Transverse colon (tissue), 4 donors: ENCODE data around the gene TEC. TPM values are rescaled to one million over a fixed set of nuclear protein-coding genes. Genes with fewer than 3 reads are reported as not detected.

Experiments used
- DNase-seq: peaks from one replicate; pipeline ENCODE4 v3.0.0-alpha.2; 2019
- H3K27ac ChIP-seq, 4 donors: fragments of 200-600 bp; sonication (generic); 2 replicates each; pipeline ENCODE4 v1.5.1; 2016 to 2018; ENCODE audit warnings: inconsistent platforms in 4 of 4
- H3K27me3 ChIP-seq: fragments of 200-600 bp; sonication (generic); 2 replicates; pipeline ENCODE4 v1.5.1; 2017; ENCODE audit warnings: inconsistent platforms
- H3K36me3 ChIP-seq, 4 donors: fragments of 200-600 bp; sonication (generic); 2 replicates each; pipeline ENCODE4 v1.5.1; 2017 to 2019; ENCODE audit warnings: inconsistent platforms in 4 of 4
- H3K4me1 ChIP-seq, 4 donors: fragments of 200-600 bp; sonication (generic); 2 replicates each; pipeline ENCODE4 v1.5.1; 2017 to 2020; ENCODE audit warnings: inconsistent platforms in 4 of 4
- H3K4me3 ChIP-seq, 4 donors: fragments of 200-600 bp; sonication (generic); 1 replicate in 1 of 4; 2 replicates in 3 of 4; pipeline versions ENCODE4 v1.5.1 to v1.6.1; 2017 to 2019; ENCODE audit warnings: inconsistent platforms in 4 of 4
- H3K9me3 ChIP-seq, 2 donors: fragments of 200-600 bp; sonication (generic); 2 replicates each; pipeline ENCODE4 v1.5.1; 2017 to 2019; ENCODE audit warnings: inconsistent platforms in 2 of 2
- EP300 ChIP-seq: sonication (generic); formaldehyde crosslinking; IDR thresholded peaks from one replicate; pipeline ENCODE4 v1.6.1; 2017; ENCODE audit warnings: antibody characterized with exemption, low read depth
- POLR2A ChIP-seq: fragments of 450-650 bp; IDR thresholded peaks from one replicate; pipeline ENCODE4 v1.6.1; 2016; ENCODE audit warnings: antibody characterized with exemption, mild to moderate bottlenecking, moderate library complexity
- POLR2AphosphoS5 ChIP-seq, 3 donors: sonication (generic); formaldehyde crosslinking; IDR thresholded peaks; one replicate each; pipeline ENCODE4 v1.6.1; 2016; ENCODE audit warnings: antibody characterized with exemption in 3 of 3
- WGBS, 2 donors: methylation state at CpG; one replicate each; pipeline ENCODE4 v1.1.5; 2018; ENCODE audit warnings: low coverage in 1 of 2; 5-methylcytosine and 5-hydroxymethylcytosine counted together
- in situ Hi-C, 4 donors: fragments of 200-750 bp; cut with MboI; loops; one replicate each; pipeline versions ENCODE4 v1.15.0 to v1.15.1; 2017; ENCODE audit warnings: low sequenced_read_pairs in 3 of 4, low pct_ligation_motif_present in 1 of 4, low pct_unique_long_range_greater_than_20kb in 1 of 4
- intact Hi-C: fragments of 100-400 bp; cut with DNase I; formaldehyde crosslinking; loops from one replicate; pipeline ENCODE4 v1.15.1; 2023; ENCODE audit warnings: low total_unique reads
- total RNA-seq, 4 donors: library from RNA; depleted of rRNA; stranded (reverse); fragments of >200 nt; gene quantifications; one replicate each; pipeline ENCODE4 v1.1.0, GENCODE V29; 2016
- TF ChIP-seq, protein P1 (sequence below), 5 experiments: fragments of 200-600 bp in 3 of 5; fragments of 450-650 bp in 2 of 5; sonication (generic) in 3 of 5; IDR thresholded peaks; 1 replicate in 2 of 5; 2 replicates in 3 of 5; pipeline ENCODE4 v1.5.1; 2016 to 2017; ENCODE audit warnings: antibody characterized with exemption in 5 of 5, inconsistent platforms in 3 of 5, mild to moderate bottlenecking in 2 of 5, moderate library complexity in 1 of 5

The TEC gene
- total RNA-seq, 4 donors from 2014 or later, result 1.2 to 5.1 (median 3.3) TPM

DNA sequence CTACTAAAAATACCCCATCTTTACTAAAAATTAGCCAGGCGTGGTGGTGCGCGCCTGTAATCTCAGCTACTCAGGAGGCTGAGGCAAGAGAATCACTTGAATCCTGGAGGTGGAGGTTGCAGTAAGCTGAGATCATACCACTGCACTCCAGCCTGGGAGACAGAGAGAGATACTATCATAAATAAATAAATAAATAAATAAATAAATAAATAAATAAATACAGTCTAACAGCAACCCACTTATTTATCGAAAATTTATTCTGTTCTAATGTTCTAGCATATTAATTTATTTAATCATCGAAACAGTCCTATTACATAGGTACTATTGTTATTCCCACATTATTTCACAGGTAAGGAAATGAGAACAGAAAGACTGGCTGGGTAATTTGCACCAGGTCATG is 117.4 kb downstream of the TEC start:
- WGBS, 2 donors, result 96 to 100% methylated on average over 1 to 5 of the region's 5 CpGs
- intact Hi-C loops, result no loop called here

DNA sequence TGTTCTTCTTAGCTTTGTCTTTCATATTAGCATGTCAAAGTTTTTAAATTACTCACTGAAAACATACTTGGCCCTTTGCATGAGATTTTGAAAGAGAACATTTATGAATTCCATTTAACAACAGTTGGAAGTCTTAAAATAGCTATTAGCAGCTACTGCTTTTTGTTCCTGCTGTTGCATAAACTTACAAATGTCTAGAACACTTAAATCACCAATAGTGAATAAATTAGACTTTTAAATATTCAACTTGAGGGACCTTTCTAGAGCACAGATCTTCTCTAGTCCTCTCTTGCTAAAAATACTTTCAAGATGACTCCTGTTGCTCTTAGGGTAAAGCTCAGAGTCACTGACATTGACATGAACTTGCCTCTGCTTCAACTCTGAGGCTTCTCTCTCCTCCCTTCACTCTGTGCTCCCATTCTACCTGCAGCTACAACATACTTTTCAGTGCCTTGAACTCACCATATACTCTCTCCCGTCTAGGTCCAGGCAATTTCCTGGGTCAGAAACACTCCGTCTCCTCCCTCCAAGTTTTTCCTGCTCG is 119.7 kb downstream of the TEC start:
- H3K4me3 ChIP-seq, result no peak overlapping the region
- no peak for DNase-seq
- H3K27me3 ChIP-seq, result no peaks in the 10 kb centered on the region
- in situ Hi-C loops, result no loop called here
- 75 to 80% methylated on average over 3 of the region's 3 CpGs for whole genome bisulfite sequencing, 2 donors
- H3K9me3 ChIP-seq, result peaks cover 9 to 10% of the 10 kb centered on the region in 2 donors
- intact Hi-C loops, result no loop called here
- no peaks in the 10 kb centered on the region for H3K4me1 ChIP-seq
- no peak overlapping the region for H3K27ac ChIP-seq
- H3K36me3 ChIP-seq, result peaks cover 0 to 14% (median 4%) of the 10 kb centered on the region in 4 donors
- TF ChIP-seq EP300 (no peak), POLR2A (no peak), POLR2AphosphoS5 (IDR thresholded peaks at IDR 0.05) (no peak)
- TF ChIP-seq, protein P1, sequence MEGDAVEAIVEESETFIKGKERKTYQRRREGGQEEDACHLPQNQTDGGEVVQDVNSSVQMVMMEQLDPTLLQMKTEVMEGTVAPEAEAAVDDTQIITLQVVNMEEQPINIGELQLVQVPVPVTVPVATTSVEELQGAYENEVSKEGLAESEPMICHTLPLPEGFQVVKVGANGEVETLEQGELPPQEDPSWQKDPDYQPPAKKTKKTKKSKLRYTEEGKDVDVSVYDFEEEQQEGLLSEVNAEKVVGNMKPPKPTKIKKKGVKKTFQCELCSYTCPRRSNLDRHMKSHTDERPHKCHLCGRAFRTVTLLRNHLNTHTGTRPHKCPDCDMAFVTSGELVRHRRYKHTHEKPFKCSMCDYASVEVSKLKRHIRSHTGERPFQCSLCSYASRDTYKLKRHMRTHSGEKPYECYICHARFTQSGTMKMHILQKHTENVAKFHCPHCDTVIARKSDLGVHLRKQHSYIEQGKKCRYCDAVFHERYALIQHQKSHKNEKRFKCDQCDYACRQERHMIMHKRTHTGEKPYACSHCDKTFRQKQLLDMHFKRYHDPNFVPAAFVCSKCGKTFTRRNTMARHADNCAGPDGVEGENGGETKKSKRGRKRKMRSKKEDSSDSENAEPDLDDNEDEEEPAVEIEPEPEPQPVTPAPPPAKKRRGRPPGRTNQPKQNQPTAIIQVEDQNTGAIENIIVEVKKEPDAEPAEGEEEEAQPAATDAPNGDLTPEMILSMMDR (IDR thresholded peaks at IDR 0.05), result no peak

More for the DNA sequence above, 117.4 kb downstream of the TEC start:
- Histone ChIP-seq H3K4me1 (no peaks in the 10 kb centered on the region), H3K4me3 (no peak overlapping the region), H3K27ac (no peak overlapping the region), H3K27me3 (no peaks in the 10 kb centered on the region), H3K36me3 (peaks cover 0 to 32% (median 12%) of the 10 kb centered on the region in 4 donors), H3K9me3 (peaks cover 12 to 23% of the 10 kb centered on the region in 2 donors)
- in situ Hi-C loops, result no loop called here
- TF ChIP-seq EP300, result no peak
- TF ChIP-seq POLR2A, result no peak
- TF ChIP-seq POLR2AphosphoS5 (IDR thresholded peaks at IDR 0.05), result no peak
- TF ChIP-seq, protein P1 (IDR thresholded peaks at IDR 0.05), result no peak
- no peak for DNase-seq

DNA sequence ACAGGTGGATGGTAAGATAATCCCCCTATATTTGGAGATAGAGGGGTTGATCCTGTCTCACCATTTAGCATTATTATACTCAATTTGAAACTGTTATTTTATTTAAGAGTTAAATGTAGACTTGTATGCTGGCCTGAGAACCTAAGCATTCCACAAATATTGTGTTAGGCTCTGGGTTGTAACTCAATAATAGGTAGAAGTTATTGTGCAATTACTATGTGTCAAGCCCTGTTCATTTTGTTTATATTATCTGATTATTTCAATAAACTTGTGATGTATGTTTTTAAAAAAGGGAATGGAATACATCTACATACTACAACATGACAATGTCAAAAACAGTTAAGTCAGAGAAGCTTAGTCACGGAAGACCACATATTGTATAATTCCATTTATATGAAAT is 122.0 kb downstream of the TEC start:
- no peak overlapping the region for H3K27ac ChIP-seq
- TF ChIP-seq, protein P1 (IDR thresholded peaks at IDR 0.05), result no peak
- no peak for TF ChIP-seq POLR2AphosphoS5 (IDR thresholded peaks at IDR 0.05)
- no peak for TF ChIP-seq POLR2A
- WGBS, 2 donors, result 94 to 100% methylated on average over 1 of the region's 1 CpG
- H3K27me3 ChIP-seq, result no peaks in the 10 kb centered on the region
- H3K36me3 ChIP-seq, result no peaks in the 10 kb centered on the region
- in situ Hi-C loops, result no loop called here
- no peak for DNase-seq
- no peaks in the 10 kb centered on the region for H3K4me1 ChIP-seq
- no peaks in the 10 kb centered on the region for H3K9me3 ChIP-seq
- intact Hi-C loops, result no loop called here
- H3K4me3 ChIP-seq, result no peak overlapping the region

DNA sequence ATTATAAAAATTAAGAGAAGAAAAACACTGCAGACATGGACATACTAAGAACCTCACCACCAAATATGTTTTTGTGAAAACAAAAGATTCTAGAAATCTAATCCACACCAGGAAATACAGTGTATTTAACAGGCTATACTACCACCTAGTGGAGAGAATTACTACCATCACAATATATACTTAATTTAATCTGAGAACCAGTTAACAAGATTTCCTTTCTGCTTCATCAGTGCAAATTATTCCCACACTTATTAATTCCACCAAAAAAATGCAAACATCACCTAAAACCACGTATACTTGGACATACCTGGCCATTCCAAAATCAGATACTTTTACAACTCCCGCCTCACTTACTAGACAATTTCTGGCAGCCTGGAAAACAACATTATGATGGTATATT is 128.6 kb downstream of the TEC start:
- H3K36me3 ChIP-seq, result peaks cover 0 to 2% (median 0%) of the 10 kb centered on the region in 4 donors
- in situ Hi-C loops, result no loop called here
- no peaks in the 10 kb centered on the region for H3K9me3 ChIP-seq
- no peaks in the 10 kb centered on the region for H3K4me1 ChIP-seq
- no peak for DNase-seq
- no peaks in the 10 kb centered on the region for H3K27me3 ChIP-seq
- no peak overlapping the region for H3K27ac ChIP-seq
- intact Hi-C loops, result no loop called here
- WGBS, 2 donors, result 52 to 55% methylated on average over 2 of the region's 2 CpGs
- no peak overlapping the region for H3K4me3 ChIP-seq
- TF ChIP-seq POLR2AphosphoS5 (IDR thresholded peaks at IDR 0.05) (no peak), EP300 (no peak)
- TF ChIP-seq, protein P1 (IDR thresholded peaks at IDR 0.05), result peak; percentile 53 to 73 (median 63)
